NCI-H446 treated with DMSO at 0.1 percent for 48 hours (cell line): Measurements from ENCODE around the gene PTPDC1.

Source experiments
- DNase-seq: peaks from one replicate; lab custom pipeline; 2025; lab: John Stamatoyannopoulos, UW

The PTPDC1 gene

DNA sequence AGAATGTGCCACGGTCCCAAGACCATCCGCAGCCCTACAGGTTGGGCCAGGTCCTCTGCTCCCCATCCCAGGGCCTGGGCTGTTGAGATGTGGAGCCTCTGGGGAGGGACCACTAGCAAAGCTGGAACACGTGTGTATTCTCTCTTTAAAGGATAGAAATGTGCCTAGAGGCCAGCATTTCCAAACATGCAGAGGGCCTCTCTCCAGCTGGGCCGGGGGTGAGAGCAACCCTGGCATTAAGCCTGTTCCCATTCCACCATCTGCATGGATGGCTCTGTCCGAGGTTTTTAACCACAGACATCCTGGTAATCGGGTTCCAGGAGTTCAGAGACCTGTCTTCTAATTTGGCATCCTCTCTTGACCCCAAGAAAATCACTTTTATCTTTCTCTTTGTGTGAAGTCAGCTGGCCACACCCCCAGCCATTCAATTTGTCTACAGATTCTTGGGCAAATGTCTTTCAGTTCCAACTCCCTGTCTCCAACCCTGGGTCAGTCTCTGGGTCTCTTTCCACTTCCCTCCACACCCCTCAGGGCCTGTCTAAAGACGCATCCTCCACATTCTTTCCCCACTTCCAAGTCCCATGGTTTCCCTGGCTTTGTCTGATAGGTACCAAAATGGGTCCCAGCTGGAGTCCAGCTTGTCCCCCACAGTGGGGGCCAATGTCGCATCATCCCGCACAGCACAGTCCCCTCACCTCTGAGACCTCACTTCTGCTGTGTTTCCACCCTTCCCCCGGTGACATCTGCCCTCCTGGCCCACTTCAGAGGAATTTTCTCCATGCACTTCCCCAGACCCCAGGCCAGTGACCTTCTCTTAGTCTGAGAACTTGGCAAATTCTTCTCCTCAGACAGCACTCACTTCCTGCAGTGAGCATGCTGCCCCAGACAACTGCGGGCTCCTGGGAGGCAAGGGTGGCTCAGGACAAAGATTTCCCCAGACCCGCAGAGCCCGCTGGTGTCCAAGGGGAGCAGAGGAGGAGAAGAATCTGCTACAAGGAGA, 56.8 kb downstream of the PTPDC1 start:
- no peak for DNase-seq

DNA sequence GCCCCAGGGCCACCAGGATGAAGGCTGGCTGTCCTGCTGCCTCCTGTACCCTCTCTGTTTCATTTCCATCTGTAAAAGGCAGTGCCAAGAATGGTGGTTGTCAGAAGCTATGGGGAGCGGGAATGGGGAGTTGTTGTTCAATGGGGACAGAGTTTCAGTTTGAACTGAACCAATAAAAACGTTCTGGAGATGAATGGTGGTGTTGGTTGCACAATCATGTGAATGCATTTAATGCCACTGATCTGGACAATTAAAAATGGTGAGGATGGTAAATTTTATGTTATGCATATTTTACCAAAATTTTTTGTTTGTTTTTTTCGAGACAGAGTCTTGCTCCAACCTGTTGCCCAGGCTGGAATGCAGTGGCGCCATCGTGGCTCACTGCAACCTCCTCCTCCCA, 58.1 kb downstream of the PTPDC1 start:
- no peak for DNase-seq

DNA sequence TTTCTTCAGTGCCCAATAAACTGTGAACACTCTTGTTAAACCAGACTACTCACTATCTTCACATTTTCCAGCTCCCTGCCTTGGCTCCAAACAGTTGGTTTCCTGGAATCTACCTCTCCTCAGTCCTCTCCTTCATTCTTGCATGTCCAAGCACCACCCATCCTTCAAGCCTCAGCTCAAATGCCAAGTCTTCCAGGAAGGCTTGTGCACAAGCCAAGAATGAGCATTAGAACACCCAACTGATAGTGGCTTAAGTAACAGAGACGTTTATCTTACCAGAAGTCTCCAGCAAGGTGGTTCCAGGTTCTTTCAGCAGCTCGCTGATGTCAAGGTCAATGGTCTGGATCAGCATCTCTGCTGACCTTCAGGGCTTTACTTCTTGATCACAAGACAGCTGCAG, 60.1 kb downstream of the PTPDC1 start:
- DNase-seq: no peak

DNA sequence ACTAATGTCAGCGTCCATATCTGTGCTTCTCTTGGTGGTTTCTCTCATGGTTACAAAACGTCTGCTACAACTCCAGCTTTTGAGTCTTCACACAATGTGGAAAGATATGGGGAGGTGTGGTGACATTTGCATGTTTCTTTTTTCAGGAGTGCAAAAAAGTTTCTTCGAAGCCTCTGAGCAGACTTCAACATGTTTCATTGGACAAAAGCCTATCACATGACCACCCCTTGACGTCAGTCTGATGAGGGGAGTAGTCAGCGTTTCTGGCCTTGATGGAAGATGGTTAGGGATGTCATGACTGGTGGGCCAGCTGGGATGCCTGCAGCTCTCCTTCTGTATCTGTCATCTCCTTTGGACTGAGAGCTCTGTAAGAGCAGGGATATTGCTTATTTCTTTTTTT, 61.4 kb downstream of the PTPDC1 start:
- DNase-seq: no peak

DNA sequence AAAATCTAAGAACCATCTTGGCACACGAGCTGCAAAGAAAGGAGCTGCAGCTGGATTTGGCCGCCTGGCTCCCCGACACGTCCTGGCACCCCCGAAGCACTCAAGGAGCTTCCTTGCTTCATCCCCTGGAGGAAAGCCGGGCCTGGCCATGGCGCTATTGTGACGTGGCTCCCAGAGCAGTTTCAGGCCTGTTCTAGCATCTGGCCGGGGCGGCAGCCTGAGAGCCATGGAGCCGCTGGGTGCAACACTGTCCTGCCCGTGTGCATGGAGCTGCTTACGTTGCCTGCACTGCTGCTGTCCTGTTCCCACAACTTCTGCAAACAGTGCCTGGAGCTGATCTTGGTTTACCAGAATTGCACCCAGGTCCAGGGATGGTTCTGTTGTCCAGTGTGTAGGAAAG, 63.5 kb downstream of the PTPDC1 start:
- no peak for DNase-seq

DNA sequence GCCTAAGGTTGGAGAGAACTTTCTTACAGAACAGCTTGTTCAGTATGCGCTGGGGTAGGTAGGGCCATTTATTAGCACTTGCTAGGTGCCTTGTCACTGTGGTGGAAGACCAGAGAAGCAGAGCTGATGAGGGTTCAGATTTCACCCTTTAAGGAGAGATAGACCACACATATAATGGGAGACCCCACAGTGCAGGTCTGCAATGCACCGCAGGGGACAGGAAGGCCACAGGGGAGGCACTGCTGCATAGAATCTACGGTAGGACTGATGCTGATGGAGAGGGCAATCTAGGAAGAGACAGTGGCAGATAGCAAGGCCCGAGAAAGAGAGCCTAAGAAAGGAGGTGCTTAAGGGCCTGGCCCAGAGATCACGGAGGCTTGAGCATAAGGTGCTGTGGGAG, 64.2 kb downstream of the PTPDC1 start:
- no peak for DNase-seq

DNA sequence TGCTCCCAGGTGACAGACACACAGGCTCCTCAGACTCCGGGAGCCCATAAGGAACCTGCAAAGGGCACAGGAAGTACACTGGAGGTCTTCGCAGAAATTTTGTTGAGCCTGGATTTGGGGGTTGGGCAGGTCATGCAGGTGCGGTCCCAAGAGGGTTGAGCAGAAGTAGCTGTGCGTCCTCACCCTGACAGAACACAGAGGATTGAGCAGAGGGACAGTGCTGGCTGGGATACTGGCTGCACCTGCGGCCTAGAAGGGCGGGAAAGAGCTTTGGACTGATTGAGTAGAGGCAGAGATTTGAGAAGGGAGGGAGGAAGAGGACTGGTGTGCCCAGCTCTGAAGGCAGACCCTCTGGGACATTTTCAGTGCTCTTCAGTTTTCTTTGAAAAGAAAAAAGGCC, 65.4 kb downstream of the PTPDC1 start:
- no peak for DNase-seq

DNA sequence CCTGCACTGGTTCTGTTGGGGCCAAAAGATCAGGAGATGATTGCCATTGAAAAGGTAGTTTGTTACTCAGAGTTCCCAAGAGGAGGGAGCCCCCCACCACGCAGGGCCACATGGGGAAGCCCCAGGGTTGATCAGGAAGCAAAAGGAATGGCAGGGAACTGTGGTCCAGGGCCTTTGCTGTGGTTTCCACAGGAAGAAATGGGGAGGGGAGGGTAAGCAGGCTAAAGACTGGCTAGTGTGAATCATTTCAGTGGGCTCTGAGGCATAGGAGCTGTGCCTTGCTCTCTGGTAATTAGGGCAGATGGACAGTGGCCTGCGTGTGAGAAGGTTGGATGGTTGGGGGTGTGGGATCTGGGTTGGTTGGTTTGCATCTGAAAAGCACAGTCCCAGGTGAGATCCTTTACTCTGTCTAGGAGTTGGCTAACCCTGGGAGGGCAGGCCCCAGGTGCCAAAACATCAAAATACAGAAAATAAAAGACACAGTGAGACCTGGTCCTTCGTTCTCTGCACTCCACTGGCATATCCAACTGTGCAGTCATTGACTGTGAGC, 66.1 kb downstream of the PTPDC1 start:
- DNase-seq: no peak

DNA sequence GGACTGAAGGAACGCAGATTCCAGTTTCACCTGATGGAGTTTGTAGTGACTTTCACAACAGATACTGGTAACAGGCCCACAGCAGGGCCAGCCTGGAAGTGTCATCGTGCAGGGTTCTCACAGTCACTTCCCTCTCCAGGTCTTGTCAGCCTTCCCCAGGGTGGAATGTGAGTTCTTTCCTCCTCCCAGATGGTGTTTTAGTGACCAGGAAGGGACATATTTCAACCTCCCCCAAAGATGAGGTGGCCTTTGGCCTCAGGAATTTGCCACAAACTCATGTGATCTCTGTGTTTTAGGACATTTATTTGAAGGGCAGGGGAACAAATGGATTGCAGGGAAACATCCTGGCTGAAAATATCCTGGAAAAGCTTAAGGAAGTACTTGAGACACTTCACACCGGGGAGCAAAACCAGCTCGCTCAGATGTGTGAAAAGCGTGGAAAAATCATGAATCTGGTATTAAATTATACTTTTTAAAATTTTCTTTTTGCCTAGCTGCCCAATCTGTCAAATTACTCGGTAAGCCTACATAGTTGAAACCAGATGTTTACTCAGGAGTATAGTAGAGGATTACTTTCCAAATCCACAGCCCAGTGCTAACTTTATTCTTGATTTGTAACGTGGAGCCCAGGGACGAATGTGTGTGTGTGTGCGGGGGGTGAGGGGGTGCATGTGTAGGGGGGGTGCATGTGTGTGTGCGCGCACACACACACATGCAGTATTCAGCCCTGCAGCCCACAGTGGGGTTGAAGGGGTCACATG, 66.8 kb downstream of the PTPDC1 start:
- DNase-seq: no peak

DNA sequence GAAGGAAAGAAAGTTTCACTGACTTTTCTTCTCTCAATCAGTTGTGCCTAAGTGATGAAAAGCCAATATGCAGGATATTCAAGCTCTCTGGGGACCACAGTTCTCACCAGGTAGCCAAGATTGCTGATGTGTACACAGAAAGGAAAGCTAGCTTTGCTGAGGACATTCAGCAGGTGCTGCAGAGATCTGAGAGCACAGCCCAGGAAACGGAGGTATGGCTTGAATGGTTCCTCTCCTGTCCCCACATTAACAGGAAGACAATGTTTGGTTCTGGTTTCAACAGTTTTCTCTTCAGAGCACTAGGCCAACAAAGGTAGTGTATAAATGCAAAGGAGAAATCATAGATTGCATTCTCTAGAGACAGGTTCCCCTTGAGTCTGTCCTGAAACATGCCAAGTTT, 69.6 kb downstream of the PTPDC1 start:
- no peak for DNase-seq

DNA sequence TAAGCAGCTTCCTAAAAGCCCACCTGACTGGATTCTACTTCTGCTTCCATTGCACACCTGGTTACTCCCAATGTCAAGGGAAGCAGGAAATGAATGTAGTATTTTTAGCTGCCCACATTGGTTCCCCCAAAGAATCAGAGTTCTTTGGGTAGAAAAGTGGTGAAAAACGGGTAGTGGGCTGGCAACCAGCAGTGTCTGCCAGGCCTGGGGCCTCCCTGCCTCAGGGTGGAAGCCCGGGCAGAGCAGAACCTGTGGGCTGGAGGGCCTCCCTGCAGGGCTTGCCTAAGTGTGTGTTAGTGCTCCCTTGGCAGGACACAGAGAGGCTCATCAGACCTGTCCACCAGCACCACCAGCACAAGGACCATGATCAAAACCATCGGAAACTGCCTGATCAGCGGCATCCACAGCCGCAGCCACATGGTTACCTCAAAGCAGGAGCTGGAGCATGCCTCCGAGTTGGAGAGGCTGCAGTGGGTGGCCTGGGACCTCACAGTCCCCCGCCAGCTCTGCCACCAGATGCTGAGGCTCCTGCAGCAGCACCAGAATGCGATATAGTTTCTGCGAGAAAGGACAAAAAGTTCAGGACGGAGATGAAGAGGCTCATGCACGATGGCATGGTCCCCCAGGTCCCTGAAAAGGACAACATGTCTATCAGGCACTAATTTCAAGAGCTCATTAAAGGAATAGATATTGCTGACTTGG, 72.2 kb downstream of the PTPDC1 start:
- no peak for DNase-seq

DNA sequence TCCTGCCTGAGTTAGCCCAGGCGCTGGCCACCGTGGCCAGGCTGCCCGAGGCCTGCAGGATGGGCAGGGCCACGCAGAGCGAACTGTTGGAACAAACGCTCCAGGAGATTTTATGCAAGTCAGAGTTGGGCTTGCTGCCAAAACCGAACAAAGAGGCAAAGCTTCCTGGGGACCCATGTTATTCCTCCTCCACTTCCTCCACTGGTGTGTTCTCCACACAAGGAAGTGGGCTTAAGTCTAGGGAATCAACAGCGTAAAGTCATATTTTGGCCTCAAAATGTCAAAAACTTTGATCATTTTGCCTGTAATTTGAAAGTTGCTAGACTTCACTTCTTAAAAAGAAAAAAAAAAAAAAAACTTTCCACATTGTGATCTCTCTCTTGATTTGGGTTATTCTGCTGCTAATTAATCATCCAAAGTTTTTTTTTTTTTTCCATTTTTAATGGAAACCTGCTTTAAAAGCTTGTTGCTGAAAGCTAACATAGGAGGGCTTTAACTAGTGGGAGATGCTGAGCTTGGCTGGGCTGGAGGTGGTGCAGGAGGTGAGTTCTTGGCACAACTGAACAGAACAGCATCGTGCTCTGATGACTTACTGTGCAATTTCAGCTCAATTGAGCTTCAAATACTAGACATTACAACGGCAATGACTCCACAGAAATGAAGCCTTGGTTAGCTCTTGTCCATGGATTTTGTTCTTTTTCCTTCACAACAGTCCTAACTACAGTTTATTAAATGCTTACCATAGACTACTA, 73.0 kb downstream of the PTPDC1 start:
- DNase-seq: no peak
